ENCODE measurements around the gene DMRT3. TPM values are rescaled to one million over a fixed set of nuclear protein-coding genes. Genes with fewer than 3 reads are reported as not detected.

Gene DMRT3
- polyA plus RNA-seq, 1 experiment: not detected

- ChIA-PET POLR2A (no interaction called here), CTCF (no interaction called here)
- H3K27ac ChIP-seq (ENCODE audit: low read depth, low read length): no peak overlapping the region
- no peak overlapping the region for H3K4me3 ChIP-seq (ENCODE audit: low read depth, low read length)
- TF ChIP-seq CTCF (IDR thresholded peaks at IDR 0.05; ENCODE audit: low read depth, low read length): no peak
- no peak for DNase-seq (ENCODE audit: low read depth, low spot score)
- peaks cover 6% of the 10 kb centered on the region; the same call in 1 of the 2 replicates for H3K9me3 ChIP-seq (ENCODE audit: control insufficient read depth, insufficient read depth, low read length)
- H3K27me3 ChIP-seq (ENCODE audit: control insufficient read depth, insufficient read depth, low read length): peaks cover 36% of the 10 kb centered on the region
These were observed 11.0 kb upstream of the DMRT3 start for GRCh38 chr9:965497-965896.

GRCh38 chr9:966870-967269 is 9.6 kb upstream of the DMRT3 start:
- Histone ChIP-seq H3K27ac (ENCODE audit: low read depth, low read length) (no peak overlapping the region), H3K27me3 (ENCODE audit: control insufficient read depth, insufficient read depth, low read length) (peaks cover 49% of the 10 kb centered on the region), H3K4me3 (ENCODE audit: low read depth, low read length) (no peak overlapping the region), H3K9me3 (ENCODE audit: control insufficient read depth, insufficient read depth, low read length) (peaks cover 18% of the 10 kb centered on the region; the same call in 1 of the 2 replicates)
- ChIA-PET CTCF (no interaction called here), POLR2A (no interaction called here)
- DNase-seq (ENCODE audit: low read depth, low spot score): no peak
- no peak for TF ChIP-seq CTCF (IDR thresholded peaks at IDR 0.05; ENCODE audit: low read depth, low read length)

GRCh38 chr9:967436-967835 is 9.0 kb upstream of the DMRT3 start:
- TF ChIP-seq CTCF (IDR thresholded peaks at IDR 0.05; ENCODE audit: low read depth, low read length): no peak
- H3K9me3 ChIP-seq (ENCODE audit: control insufficient read depth, insufficient read depth, low read length): peaks cover 21% of the 10 kb centered on the region; the same call in 1 of the 2 replicates
- H3K27ac ChIP-seq (ENCODE audit: low read depth, low read length): no peak overlapping the region
- POLR2A ChIA-PET: no interaction called here
- no peak for DNase-seq (ENCODE audit: low read depth, low spot score)
- no peak overlapping the region for H3K4me3 ChIP-seq (ENCODE audit: low read depth, low read length)
- peaks cover 55% of the 10 kb centered on the region for H3K27me3 ChIP-seq (ENCODE audit: control insufficient read depth, insufficient read depth, low read length)
- CTCF ChIA-PET: no interaction called here

GRCh38 chr9:967903-968641 is 8.4 kb upstream of the DMRT3 start:
- Histone ChIP-seq H3K27me3 (ENCODE audit: control insufficient read depth, insufficient read depth, low read length) (peaks cover 61% of the 10 kb centered on the region), H3K27ac (ENCODE audit: low read depth, low read length) (no peak overlapping the region), H3K9me3 (ENCODE audit: control insufficient read depth, insufficient read depth, low read length) (peaks cover 26% of the 10 kb centered on the region; the same call in 1 of the 2 replicates), H3K4me3 (ENCODE audit: low read depth, low read length) (no peak overlapping the region)
- CTCF ChIA-PET: interaction anchor here (0.6 kb wide), 1 partner anchor 29 kb away, joined by 3 read pairs; no protein-coding TSS in a partner anchor
- no peak for TF ChIP-seq CTCF (IDR thresholded peaks at IDR 0.05; ENCODE audit: low read depth, low read length)
- POLR2A ChIA-PET: no interaction called here
- DNase-seq (ENCODE audit: low read depth, low spot score): no peak

- no peak for TF ChIP-seq CTCF (IDR thresholded peaks at IDR 0.05; ENCODE audit: low read depth, low read length)
- no peak overlapping the region for H3K27ac ChIP-seq (ENCODE audit: low read depth, low read length)
- ChIA-PET POLR2A (interaction anchor here (0.6 kb wide), 1 partner anchor 144 kb away, joined by 7 read pairs; no protein-coding TSS in a partner anchor), CTCF (no interaction called here)
- peaks cover 28% of the 10 kb centered on the region; the same call in 1 of the 2 replicates for H3K9me3 ChIP-seq (ENCODE audit: control insufficient read depth, insufficient read depth, low read length)
- peaks cover 76% of the 10 kb centered on the region for H3K27me3 ChIP-seq (ENCODE audit: control insufficient read depth, insufficient read depth, low read length)
- no peak overlapping the region for H3K4me3 ChIP-seq (ENCODE audit: low read depth, low read length)
- DNase-seq (ENCODE audit: low read depth, low spot score): no peak
These were observed 6.9 kb upstream of the DMRT3 start for GRCh38 chr9:969310-970150.
